Astrocyte of the hippocampus (primary cell): ENCODE results near the gene TLR7.
A peak's percentile ranks its signal among the peaks of the same experiment; 100 is the strongest.

Source experiments
- DNase-seq: peaks from one replicate; pipeline ENCODE4 v3.0.0; 2011; ENCODE audit warnings: low read depth, low spot score

TLR7 gene

DNA sequence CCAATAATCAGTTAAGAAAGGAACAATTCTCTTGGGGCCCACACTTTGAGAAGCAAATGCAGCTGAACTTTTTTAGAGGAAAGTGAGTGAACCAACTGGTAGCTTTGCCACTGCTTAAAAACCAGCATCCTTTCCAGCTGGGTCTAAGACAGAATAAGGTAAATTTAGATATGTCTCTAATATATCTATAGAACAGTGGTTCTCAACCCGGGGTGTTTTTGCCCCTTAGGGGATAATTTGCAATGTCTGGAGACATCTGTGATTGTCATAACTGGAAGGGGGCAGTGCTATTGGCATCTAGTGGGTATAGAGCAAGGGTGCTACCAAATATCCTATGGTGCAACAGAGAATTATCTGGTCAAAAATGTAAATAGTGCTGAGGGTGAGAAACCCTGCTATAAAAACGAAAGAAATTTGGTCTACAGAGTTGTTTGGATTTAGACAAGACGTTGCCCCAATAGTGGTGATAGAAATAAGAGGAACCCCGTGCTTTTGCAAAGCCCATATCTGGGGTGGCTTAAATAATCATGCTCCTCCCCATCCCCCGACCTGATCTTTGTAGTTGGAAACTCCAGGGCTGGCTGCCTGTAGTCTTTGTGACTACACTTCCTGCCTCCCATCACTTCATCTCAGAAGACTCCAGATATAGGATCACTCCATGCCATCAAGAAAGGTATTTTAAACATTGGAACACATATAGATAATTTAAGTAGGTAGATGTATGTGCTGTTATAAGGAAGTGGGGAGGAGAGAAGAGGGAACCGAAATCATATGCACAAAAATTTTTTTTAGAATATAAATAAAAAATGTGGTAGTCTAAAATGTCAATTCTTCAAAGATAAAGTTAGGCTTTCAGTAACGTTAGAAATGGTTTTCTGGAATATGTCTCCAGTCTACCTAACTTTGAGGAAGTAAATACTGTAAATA is at the start of gene TLR7:
TLR7 (plus strand) TSS at position 622 of the 927 bp plus-strand sequence. CDS start 507 bp downstream, outside the sequence.
- DNase-seq: no peak

- DNase-seq: no peak
Observed at GRCh38 chrX:12817528-12817927, 49.3 kb upstream of the TLR7 start.

- no peak for DNase-seq
Observed at GRCh38 chrX:12819222-12819621, 47.6 kb upstream of the TLR7 start.

DNA sequence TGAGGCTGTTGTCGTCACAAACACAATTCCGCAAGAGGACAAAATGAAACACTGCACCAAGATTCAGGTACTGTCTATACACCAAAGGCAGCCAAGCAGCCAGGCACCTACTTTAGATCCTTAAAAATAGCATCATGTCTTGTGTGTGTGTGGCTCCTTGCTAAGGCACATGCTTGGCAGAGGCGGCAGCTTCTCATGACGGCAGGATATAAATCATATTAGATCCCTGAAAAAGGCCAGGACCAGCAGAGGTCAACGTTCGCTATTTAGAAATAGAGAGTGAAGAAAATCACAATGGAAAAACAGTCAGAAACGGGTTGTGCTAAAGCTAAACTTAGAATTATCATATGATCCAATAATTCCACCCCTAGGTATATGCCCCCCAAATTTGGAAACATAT is 46.1 kb upstream of the TLR7 start:
- no peak for DNase-seq

- no peak for DNase-seq
Observed at GRCh38 chrX:12824944-12825343, 41.9 kb upstream of the TLR7 start.

DNA sequence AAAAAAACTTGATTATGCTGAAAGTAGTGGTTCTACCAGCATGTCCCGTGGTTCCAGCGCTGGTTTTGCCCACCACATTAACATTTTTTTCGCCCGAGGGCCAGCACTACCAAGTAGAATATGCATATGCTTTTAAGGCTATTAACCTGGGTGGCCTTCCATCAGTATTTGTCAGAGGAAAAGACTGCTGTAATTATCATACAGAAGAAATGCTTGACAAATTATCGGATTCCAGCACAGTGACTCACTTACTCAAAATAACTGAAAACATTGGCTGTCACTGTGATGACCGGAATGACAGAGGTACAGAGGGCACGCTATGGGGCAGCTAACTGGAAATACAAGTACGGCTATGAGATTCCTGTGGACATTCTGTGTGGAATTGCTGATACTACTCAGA is 41.1 kb upstream of the TLR7 start:
- peak; percentile 81 for DNase-seq

GRCh38 chrX:12843061-12843667 is 23.7 kb upstream of the TLR7 start:
- DNase-seq: no peak

DNA sequence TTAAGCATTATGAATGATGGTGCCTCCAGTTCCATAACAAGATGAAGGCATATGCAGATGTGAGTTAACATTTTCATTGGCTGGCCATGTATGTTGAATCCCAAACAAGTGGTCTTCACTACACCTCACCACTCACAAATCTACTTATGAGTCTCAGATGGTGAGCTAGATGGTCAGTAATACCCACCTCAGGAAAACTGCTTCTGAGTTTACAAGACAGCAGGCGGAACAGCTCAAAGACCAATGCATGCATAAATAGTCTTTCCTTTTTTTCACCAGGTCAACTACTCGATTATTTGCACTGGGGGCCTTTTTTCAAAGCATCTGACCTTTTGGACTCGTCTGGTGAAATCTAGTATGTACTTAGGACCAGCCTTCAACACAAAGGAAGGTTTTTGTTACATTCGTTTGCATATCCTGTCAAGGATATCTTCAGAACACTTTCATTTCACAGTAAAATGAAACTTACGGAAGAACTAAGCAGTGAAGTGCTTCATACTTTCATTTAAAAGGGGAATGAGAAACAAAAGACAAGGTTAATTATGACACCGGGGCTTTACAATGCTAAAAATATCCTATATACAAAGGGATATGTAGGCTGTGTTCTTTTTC is 23.1 kb upstream of the TLR7 start:
- no peak for DNase-seq

GRCh38 chrX:12844319-12844718 is 22.6 kb upstream of the TLR7 start:
- no peak for DNase-seq

GRCh38 chrX:12865359-12865758 is 1.5 kb upstream of the TLR7 start:
- no peak for DNase-seq

DNA sequence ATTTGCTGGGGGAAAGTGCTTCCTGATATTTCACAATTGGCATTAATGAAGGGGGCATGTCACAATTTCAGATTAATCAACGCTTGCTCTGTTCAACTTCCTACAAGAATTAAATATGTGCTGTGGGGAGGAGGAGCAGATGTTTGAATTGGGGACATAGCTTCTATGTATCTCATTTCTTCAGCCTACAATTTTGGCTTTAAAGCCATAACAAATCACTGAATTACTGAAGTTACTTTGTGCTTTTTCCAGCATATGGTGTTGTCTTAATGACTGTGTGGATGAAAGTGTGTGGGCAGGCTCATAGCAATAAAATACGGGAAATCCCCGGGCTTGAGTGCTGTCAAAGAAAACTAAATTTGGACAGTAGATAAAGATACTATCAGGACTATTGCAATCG is 813 bp downstream of the TLR7 start:
- no peak for DNase-seq

DNA sequence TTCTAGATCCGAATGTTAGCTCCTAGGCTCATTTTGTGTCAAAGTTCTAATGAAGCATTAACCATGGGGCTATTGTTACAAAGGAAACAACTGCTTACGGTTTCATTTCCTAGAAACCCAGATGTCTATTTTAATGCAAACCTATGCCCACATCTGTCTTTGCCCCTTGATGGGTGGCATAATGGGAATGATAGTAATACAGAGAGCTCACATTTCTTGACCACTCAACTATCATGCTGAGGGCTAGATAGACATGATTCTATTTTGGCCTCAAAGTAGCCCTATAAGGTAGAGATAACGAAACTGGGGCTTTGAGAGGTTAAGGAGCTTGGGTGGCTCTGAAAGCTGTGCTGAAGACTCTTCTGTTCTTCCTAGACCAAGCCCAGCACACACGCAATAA is 1.9 kb downstream of the TLR7 start:
- no peak for DNase-seq

DNA sequence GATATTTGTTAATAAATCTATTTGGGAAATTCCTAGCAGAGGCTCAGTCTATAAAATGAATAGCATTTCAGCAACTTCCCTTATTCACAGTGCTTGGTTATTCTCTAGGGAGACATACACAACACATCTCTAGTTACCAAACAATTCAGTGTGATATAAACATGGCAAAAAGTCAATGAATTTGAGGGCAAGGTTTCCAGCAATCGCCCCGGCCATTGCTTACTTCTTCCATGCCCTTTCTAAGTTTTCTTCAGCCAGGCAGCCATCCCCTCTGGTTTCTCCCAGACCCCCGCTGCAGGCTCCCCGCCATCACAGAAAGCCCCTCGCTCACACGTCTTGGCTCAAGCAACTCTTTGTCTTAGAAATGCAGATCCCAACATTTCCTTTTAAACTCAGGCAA is 4.4 kb downstream of the TLR7 start:
- no peak for DNase-seq

DNA sequence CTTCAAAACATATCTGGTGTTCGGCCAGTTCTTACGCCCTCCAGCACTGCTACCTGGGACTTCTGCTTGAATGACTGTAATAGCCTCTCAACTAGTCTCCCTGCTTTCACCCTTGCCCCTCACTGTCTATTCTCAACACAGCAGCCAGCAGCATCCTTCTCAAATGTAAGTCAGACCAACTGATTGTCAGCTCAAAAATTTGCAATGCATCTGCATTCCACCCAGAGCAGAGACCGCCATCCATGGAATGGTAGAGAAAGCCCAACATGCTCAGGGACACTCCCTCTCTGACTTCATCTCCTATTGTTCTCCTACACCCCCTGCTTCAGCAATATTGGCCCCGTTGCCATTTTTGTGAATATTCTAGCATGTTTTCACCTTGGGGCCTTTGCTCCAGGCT is 5.9 kb downstream of the TLR7 start:
- no peak for DNase-seq

- no peak for DNase-seq
Observed at GRCh38 chrX:12874581-12874980, 7.7 kb downstream of the TLR7 start.

- peak; percentile 41 for DNase-seq
Observed at GRCh38 chrX:12877386-12877785, 10.5 kb downstream of the TLR7 start.

DNA sequence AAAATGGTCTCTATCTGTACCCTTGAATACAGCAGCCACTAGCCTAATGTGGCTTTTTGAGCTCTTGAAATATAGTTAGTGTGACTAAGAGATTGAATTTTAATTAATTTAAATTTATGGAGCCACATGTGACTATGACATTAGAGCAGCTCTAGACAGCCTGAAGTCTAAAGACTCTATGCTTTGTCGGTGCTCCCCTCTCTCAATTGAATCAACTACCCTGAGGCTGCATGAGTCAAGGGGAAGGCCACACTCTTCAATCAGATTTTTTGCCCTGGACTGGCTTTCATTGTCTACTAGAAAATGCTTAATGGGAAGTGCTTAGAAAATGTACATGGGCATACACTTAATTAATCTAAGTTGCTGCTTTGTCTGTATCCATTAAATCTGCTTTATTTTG is 11.7 kb downstream of the TLR7 start:
- DNase-seq: no peak

- no peak for DNase-seq
Observed at GRCh38 chrX:12881914-12882313, 15.0 kb downstream of the TLR7 start.

DNA sequence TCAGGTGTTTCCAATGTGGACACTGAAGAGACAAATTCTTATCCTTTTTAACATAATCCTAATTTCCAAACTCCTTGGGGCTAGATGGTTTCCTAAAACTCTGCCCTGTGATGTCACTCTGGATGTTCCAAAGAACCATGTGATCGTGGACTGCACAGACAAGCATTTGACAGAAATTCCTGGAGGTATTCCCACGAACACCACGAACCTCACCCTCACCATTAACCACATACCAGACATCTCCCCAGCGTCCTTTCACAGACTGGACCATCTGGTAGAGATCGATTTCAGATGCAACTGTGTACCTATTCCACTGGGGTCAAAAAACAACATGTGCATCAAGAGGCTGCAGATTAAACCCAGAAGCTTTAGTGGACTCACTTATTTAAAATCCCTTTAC is 18.6 kb downstream of the TLR7 start:
- DNase-seq: peak; percentile 20

DNA sequence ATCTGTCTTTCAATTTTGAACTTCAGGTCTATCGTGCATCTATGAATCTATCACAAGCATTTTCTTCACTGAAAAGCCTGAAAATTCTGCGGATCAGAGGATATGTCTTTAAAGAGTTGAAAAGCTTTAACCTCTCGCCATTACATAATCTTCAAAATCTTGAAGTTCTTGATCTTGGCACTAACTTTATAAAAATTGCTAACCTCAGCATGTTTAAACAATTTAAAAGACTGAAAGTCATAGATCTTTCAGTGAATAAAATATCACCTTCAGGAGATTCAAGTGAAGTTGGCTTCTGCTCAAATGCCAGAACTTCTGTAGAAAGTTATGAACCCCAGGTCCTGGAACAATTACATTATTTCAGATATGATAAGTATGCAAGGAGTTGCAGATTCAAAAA is 19.7 kb downstream of the TLR7 start:
- no peak for DNase-seq

- DNase-seq: no peak
Observed at GRCh38 chrX:12887141-12887540, 20.3 kb downstream of the TLR7 start.

DNA sequence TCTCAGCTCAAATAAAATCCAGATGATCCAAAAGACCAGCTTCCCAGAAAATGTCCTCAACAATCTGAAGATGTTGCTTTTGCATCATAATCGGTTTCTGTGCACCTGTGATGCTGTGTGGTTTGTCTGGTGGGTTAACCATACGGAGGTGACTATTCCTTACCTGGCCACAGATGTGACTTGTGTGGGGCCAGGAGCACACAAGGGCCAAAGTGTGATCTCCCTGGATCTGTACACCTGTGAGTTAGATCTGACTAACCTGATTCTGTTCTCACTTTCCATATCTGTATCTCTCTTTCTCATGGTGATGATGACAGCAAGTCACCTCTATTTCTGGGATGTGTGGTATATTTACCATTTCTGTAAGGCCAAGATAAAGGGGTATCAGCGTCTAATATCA is 20.9 kb downstream of the TLR7 start:
- DNase-seq: no peak

DNA sequence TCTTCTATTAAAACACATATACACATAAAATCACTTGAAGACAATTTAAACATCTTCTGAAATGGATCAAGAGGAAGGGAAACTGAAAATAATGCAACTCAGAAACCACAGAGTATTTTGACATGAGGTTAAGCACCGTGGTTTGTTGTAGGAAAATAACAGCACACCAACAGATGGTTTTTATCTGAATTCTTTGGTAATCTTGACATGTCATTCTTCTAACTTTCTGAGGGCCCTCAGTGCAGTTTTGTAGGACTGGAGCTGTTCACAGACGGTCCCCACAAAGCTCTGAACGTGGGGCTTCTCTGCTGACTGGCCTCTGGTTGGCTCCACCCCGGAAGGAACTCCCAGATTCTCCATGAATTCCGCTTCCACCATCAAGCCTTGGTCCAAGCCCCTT is 23.6 kb downstream of the TLR7 start:
- DNase-seq: no peak
